H9 (cell line): ENCODE results near the gene PRDM8. TPM values are rescaled to one million over a fixed set of nuclear protein-coding genes. Genes with fewer than 3 reads are reported as not detected.

ENCODE experiments used
- DNase-seq: peaks from one replicate; pipeline ENCODE4 v3.0.0-alpha.2; 2017
- H2AFZ ChIP-seq: one replicate; pipeline ENCODE4 v1.6.1; 2013; ENCODE audit warnings: mild to moderate bottlenecking, low read length, control low read depth, moderate library complexity
- H2AK5ac ChIP-seq: 2 replicates; pipeline ENCODE4 v1.6.1; 2013; ENCODE audit warnings: low read length, control low read depth, mixed read lengths; ENCODE audit not compliant: insufficient read length
- H2BK120ac ChIP-seq: one replicate; pipeline ENCODE4 v1.6.1; 2013; ENCODE audit warnings: low read depth, mild to moderate bottlenecking, low read length, control low read depth, inconsistent platforms; ENCODE audit not compliant: poor library complexity, severe bottlenecking
- H2BK12ac ChIP-seq: 2 replicates; pipeline ENCODE4 v1.6.1; 2013; ENCODE audit warnings: low read length, control low read depth, mixed read lengths, low read depth; ENCODE audit not compliant: insufficient read length
- H2BK15ac ChIP-seq: 2 replicates; pipeline ENCODE4 v1.6.1; 2013; ENCODE audit warnings: low read depth, low read length, control low read depth
- H2BK20ac ChIP-seq: one replicate; pipeline ENCODE4 v1.6.1; 2013; ENCODE audit warnings: low read depth, mild to moderate bottlenecking, low read length, control low read depth, inconsistent platforms; ENCODE audit not compliant: poor library complexity, severe bottlenecking
- H2BK5ac ChIP-seq: 2 replicates; pipeline ENCODE4 v1.6.1; 2013; ENCODE audit warnings: low read length, control low read depth, mixed read lengths; ENCODE audit not compliant: insufficient read length
- H3K14ac ChIP-seq: 2 replicates; pipeline ENCODE4 v1.6.1; 2013; ENCODE audit warnings: low read length, control low read depth; ENCODE audit not compliant: insufficient read depth
- H3K18ac ChIP-seq: 2 replicates; pipeline ENCODE4 v1.6.1; 2013; ENCODE audit warnings: low read depth, mild to moderate bottlenecking, mixed read lengths, low read length, control low read depth; ENCODE audit not compliant: insufficient read length
- H3K23ac ChIP-seq: 2 replicates; pipeline ENCODE4 v1.6.1; 2013; ENCODE audit warnings: low read length, control low read depth, mixed read lengths, low read depth; ENCODE audit not compliant: insufficient read length
- H3K23me2 ChIP-seq: 2 replicates; pipeline ENCODE4 v1.6.1; 2013; ENCODE audit warnings: low read depth, mild to moderate bottlenecking, mixed read lengths, low read length, control low read depth; ENCODE audit not compliant: insufficient read length, poor library complexity, severe bottlenecking
- H3K27ac ChIP-seq: 2 replicates; pipeline ENCODE4 v1.5.1; 2013; ENCODE audit warnings: low read length, control low read depth, mixed read lengths, low read depth; ENCODE audit not compliant: insufficient read length
- H3K27me3 ChIP-seq: 2 replicates; pipeline ENCODE4 v1.6.1; 2013; ENCODE audit warnings: low read length, control low read depth, inconsistent platforms; ENCODE audit not compliant: insufficient read depth
- H3K4ac ChIP-seq: 2 replicates; pipeline ENCODE4 v1.6.1; 2013; ENCODE audit warnings: low read depth, mild to moderate bottlenecking, control low read depth, inconsistent platforms, low read length, moderate library complexity
- H3K4me1 ChIP-seq: 2 replicates; pipeline ENCODE4 v1.6.1; 2013; ENCODE audit warnings: low read length, control low read depth, inconsistent platforms; ENCODE audit not compliant: insufficient read depth
- H3K4me2 ChIP-seq: 2 replicates; pipeline ENCODE4 v1.6.1; 2013; ENCODE audit warnings: low read length, control low read depth, mixed read lengths; ENCODE audit not compliant: insufficient read length, insufficient read depth
- H3K56ac ChIP-seq: 2 replicates; pipeline ENCODE4 v1.6.1; 2013; ENCODE audit warnings: low read depth, mild to moderate bottlenecking, mixed read lengths, low read length, control low read depth; ENCODE audit not compliant: insufficient read length
- H3K79me1 ChIP-seq: 2 replicates; pipeline ENCODE4 v1.6.1; 2013; ENCODE audit warnings: low read depth, mild to moderate bottlenecking, moderate library complexity, low read length, control low read depth, inconsistent platforms; ENCODE audit not compliant: insufficient read depth, poor library complexity, severe bottlenecking
- H3K79me2 ChIP-seq: 2 replicates; pipeline ENCODE4 v1.6.1; 2013; ENCODE audit warnings: low read length, control low read depth, inconsistent platforms; ENCODE audit not compliant: insufficient read depth
- H3K9ac ChIP-seq: 2 replicates; pipeline ENCODE4 v1.6.1; 2013; ENCODE audit warnings: low read length, control low read depth, mixed read lengths; ENCODE audit not compliant: insufficient read length; ENCODE audit errors: extremely low read depth
- H3K9me3 ChIP-seq: one replicate; pipeline ENCODE4 v1.6.1; 2013; ENCODE audit warnings: low read depth, low read length, inconsistent platforms; ENCODE audit not compliant: control insufficient read depth
- H3T11ph ChIP-seq: one replicate; pipeline ENCODE4 v1.6.1; 2013; ENCODE audit warnings: mild to moderate bottlenecking, low read length, control low read depth, inconsistent platforms
- H4K20me1 ChIP-seq: one replicate; pipeline ENCODE4 v1.6.1; 2013; ENCODE audit not compliant: control insufficient read depth, insufficient read length, insufficient read depth
- H4K5ac ChIP-seq: 2 replicates; pipeline ENCODE4 v1.6.1; 2013; ENCODE audit warnings: low read depth, mild to moderate bottlenecking, mixed read lengths, low read length, control low read depth; ENCODE audit not compliant: insufficient read length
- H4K8ac ChIP-seq: replicated peaks from 2 replicates; pipeline ENCODE4 v1.6.1; 2013; ENCODE audit warnings: low read length, control low read depth, mixed read lengths, low read depth; ENCODE audit not compliant: insufficient read length
- H4K91ac ChIP-seq: 2 replicates; pipeline ENCODE4 v1.6.1; 2013; ENCODE audit warnings: low read depth, mild to moderate bottlenecking, moderate library complexity, mixed read lengths, low read length, control low read depth; ENCODE audit not compliant: insufficient read length
- H3K27ac Mint-ChIP-seq, 3 experiments: 2 replicates in 2 of 3; 3 replicates in 1 of 3; pipeline ENCODE4 v1.8.0; 2020 to 2021; ENCODE audit warnings: mixed read lengths in 3 of 3, mild to moderate bottlenecking in 1 of 3, moderate library complexity in 1 of 3
- H3K27me3 Mint-ChIP-seq: 2 replicates; pipeline ENCODE4 v1.8.0; 2021; ENCODE audit warnings: low read depth, mild to moderate bottlenecking, moderate library complexity, mixed read lengths
- H3K36me3 Mint-ChIP-seq, 3 experiments: 2 replicates in 2 of 3; 3 replicates in 1 of 3; pipeline ENCODE4 v1.8.0; 2020 to 2021; ENCODE audit warnings: low read depth in 3 of 3, mixed read lengths in 3 of 3; ENCODE audit not compliant: insufficient read depth in 1 of 3
- H3K4me1 Mint-ChIP-seq, 2 experiments: 2 replicates each; pipeline ENCODE4 v1.8.0; 2020; ENCODE audit warnings: mixed read lengths in 2 of 2
- H3K4me3 Mint-ChIP-seq, 2 experiments: 2 replicates in 1 of 2; 3 replicates in 1 of 2; pipeline ENCODE4 v1.8.0; 2020 to 2021; ENCODE audit warnings: mild to moderate bottlenecking in 2 of 2, mixed read lengths in 2 of 2, moderate library complexity in 1 of 2
- H3K9me3 Mint-ChIP-seq, 2 experiments: 2 replicates in 1 of 2; 3 replicates in 1 of 2; pipeline ENCODE4 v1.8.0; 2020; ENCODE audit warnings: mild to moderate bottlenecking in 2 of 2, mixed read lengths in 2 of 2, moderate library complexity in 1 of 2
- WGBS: extraction: QIAGEN DNeasy Blood & Tissue Kit; methylation state at CpG from one replicate; pipeline ENCODE4 v1.1.7; 2013; ENCODE audit warnings: missing lambda C conversion rate, low lambda C conversion rate, mixed read lengths; ENCODE audit not compliant: insufficient read length; ENCODE audit errors: extremely low coverage; 5-methylcytosine and 5-hydroxymethylcytosine counted together
- total RNA-seq: library from RNA; stranded (reverse); gene quantifications from 2 replicates; pipeline ENCODE4 v1.2.1, GENCODE V29; 2021
- TF ChIP-seq, protein P1 (sequence below): fragments of 200-600 bp; sonication (generic); conservative IDR thresholded peaks from 3 replicates; pipeline ENCODE4 v1.8.0; 2021; ENCODE audit warnings: antibody characterized with exemption, mild to moderate bottlenecking

PRDM8 gene
- total RNA-seq, 1 experiment from 2014 or later: not detected

DNA sequence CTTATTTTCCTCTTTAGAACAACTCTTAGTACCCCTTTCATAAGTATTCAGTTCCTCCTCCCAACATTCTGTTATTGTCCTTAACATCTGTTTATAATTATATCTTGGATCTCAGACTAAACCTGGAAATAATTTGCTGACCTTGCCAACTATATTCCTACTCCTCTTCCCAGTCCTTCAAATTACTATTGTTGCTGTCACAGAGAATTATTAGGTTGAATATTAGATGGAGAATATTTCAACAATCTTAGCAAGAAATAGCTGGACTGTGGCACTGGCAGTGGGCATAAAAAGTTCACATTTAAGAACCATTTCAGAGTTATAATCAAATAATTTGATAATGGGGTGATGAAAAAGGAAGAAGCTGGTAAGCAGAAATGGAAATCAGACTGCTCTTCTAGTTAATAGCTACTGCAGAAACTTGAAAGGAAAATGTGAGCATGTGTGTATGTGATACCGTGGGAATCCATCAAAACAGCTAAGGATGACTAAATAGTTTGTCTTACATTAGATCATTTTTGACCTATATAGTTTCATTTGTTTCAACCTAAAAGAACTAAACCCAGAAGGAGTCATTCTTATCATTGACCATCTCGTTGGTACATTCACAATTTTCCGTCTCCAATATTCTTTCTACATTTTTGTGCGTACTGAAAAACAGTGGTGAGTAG lies 43.3 kb upstream of the PRDM8 start:
- H4K91ac ChIP-seq: no peak overlapping the region
- H4K5ac ChIP-seq: no peak overlapping the region
- H2AFZ ChIP-seq: no peak overlapping the region
- H3K14ac ChIP-seq: no peak overlapping the region
- H3K23me2 ChIP-seq: no peaks in the 10 kb centered on the region
- H3K27ac Mint-ChIP-seq: no peak overlapping the region
- DNase-seq: no peak
- no peak overlapping the region for H3T11ph ChIP-seq
- no peaks in the 10 kb centered on the region for H3K79me1 ChIP-seq
- TF ChIP-seq, protein P1, sequence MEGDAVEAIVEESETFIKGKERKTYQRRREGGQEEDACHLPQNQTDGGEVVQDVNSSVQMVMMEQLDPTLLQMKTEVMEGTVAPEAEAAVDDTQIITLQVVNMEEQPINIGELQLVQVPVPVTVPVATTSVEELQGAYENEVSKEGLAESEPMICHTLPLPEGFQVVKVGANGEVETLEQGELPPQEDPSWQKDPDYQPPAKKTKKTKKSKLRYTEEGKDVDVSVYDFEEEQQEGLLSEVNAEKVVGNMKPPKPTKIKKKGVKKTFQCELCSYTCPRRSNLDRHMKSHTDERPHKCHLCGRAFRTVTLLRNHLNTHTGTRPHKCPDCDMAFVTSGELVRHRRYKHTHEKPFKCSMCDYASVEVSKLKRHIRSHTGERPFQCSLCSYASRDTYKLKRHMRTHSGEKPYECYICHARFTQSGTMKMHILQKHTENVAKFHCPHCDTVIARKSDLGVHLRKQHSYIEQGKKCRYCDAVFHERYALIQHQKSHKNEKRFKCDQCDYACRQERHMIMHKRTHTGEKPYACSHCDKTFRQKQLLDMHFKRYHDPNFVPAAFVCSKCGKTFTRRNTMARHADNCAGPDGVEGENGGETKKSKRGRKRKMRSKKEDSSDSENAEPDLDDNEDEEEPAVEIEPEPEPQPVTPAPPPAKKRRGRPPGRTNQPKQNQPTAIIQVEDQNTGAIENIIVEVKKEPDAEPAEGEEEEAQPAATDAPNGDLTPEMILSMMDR: no peak
- H3K79me2 ChIP-seq: no peaks in the 10 kb centered on the region
- no peaks in the 10 kb centered on the region for H3K9me3 ChIP-seq
- no peak overlapping the region for H3K4me3 Mint-ChIP-seq
- no peaks in the 10 kb centered on the region; the same call in 1 of the 2 replicates for H3K27me3 Mint-ChIP-seq
- no peaks in the 10 kb centered on the region for H3K4me1 Mint-ChIP-seq
- no peaks in the 10 kb centered on the region for H3K36me3 Mint-ChIP-seq
- no peak overlapping the region for H3K4ac ChIP-seq
- H3K9ac ChIP-seq: no peak overlapping the region
- no peak overlapping the region for H2BK20ac ChIP-seq
- no peak overlapping the region for H3K18ac ChIP-seq
- H4K8ac ChIP-seq: no peak overlapping the region
- H3K4me1 ChIP-seq: no peaks in the 10 kb centered on the region
- no peaks in the 10 kb centered on the region for H3K9me3 Mint-ChIP-seq
- no peak overlapping the region for H3K27ac ChIP-seq
- H2BK5ac ChIP-seq: no peak overlapping the region
- H3K4me2 ChIP-seq: no peak overlapping the region
- no peaks in the 10 kb centered on the region for H4K20me1 ChIP-seq
- no peak overlapping the region for H2AK5ac ChIP-seq
- WGBS: no CpG with 5 or more reads among the region's 4 CpGs
- no peak overlapping the region for H3K23ac ChIP-seq
- H3K27me3 ChIP-seq: no peaks in the 10 kb centered on the region
- no peak overlapping the region for H2BK120ac ChIP-seq
- no peak overlapping the region for H3K56ac ChIP-seq
- no peak overlapping the region for H2BK12ac ChIP-seq
- H2BK15ac ChIP-seq: no peak overlapping the region
